Endothelial cell of umbilical vein (primary cell): ENCODE measurements around the gene SGSH. TPM values are rescaled to one million over a fixed set of nuclear protein-coding genes. Genes with fewer than 3 reads are reported as not detected.

Experiments
- BruUV-seq: library from RNA; stranded (reverse); fragments of 400-500 nt; replicated peaks from 2 replicates; lab custom pipeline; 2021; lab: Mats Ljungman, UMichigan
- CTCF ChIA-PET: fragments of 300-600, 350-600 bp; sonication (Branson Sonifier 250); formaldehyde crosslinking; loops from one replicate; lab custom pipeline; 2021; ENCODE audit warnings: antibody characterized with exemption, inconsistent platforms; lab: Charles Lee
- POLR2A ChIA-PET: fragments of 300-600, 350-600 bp; sonication (Branson Sonifier 250); formaldehyde crosslinking; loops from one replicate; lab custom pipeline; 2021; ENCODE audit warnings: antibody characterized with exemption, inconsistent platforms; lab: Charles Lee
- DNase-seq: peaks from one replicate; pipeline ENCODE4 v3.0.0-alpha.2; 2011; ENCODE audit warnings: low read depth, low spot score
- FAIRE-seq: peaks from 2 replicates; lab custom pipeline; 2011; peaks lifted over from hg19 to GRCh38; lab: Jason Lieb, UNC
- H2AFZ ChIP-seq: 2 replicates; pipeline ENCODE4 v1.6.0; 2012; ENCODE audit warnings: low read depth, low read length, control low read depth, inconsistent platforms
- H3K27ac ChIP-seq: 2 replicates; pipeline ENCODE4 v1.5.1; 2011; ENCODE audit warnings: low read depth, mild to moderate bottlenecking, control low read depth, low read length, moderate library complexity; ENCODE audit not compliant: insufficient read depth
- H3K27me3 ChIP-seq, 2 experiments: 2 replicates each; pipeline versions ENCODE4 v1.6.0 to v1.6.1; 2011; ENCODE audit warnings: low read length in 2 of 2, mixed read lengths in 1 of 2; ENCODE audit not compliant: control insufficient read depth in 2 of 2, insufficient read depth in 2 of 2
- H3K36me3 ChIP-seq, 2 experiments: 2 replicates in 1 of 2; 3 replicates in 1 of 2; pipeline ENCODE4 v1.5.1; 2011; ENCODE audit warnings: low read length in 2 of 2, mild to moderate bottlenecking in 1 of 2, moderate library complexity in 1 of 2; ENCODE audit not compliant: control insufficient read depth in 2 of 2, insufficient read depth in 2 of 2; ENCODE audit errors: extremely low read depth in 1 of 2
- H3K4me1 ChIP-seq: 3 replicates; pipeline ENCODE4 v1.5.1; 2011; ENCODE audit warnings: mild to moderate bottlenecking, low read length; ENCODE audit not compliant: control insufficient read depth, insufficient read depth; ENCODE audit errors: extremely low read depth
- H3K4me2 ChIP-seq: 2 replicates; pipeline ENCODE4 v1.6.1; 2011; ENCODE audit warnings: low read length, control low read depth, mixed read lengths; ENCODE audit not compliant: insufficient read depth
- H3K4me3 ChIP-seq, 3 experiments: fragments of 200-600 bp in 1 of 3; sonication (generic), shearing (Covaris generic) in 1 of 3; replicated peaks in 1 of 3; 2 replicates each; pipeline ENCODE4 v1.5.1; 2011 to 2016; ENCODE audit warnings: control low read depth in 3 of 3, low read length in 3 of 3, mild to moderate bottlenecking in 2 of 3, inconsistent platforms in 1 of 3, low read depth in 1 of 3, moderate library complexity in 1 of 3; ENCODE audit not compliant: insufficient read depth in 1 of 3
- H3K79me2 ChIP-seq: 2 replicates; pipeline ENCODE4 v1.6.0; 2012; ENCODE audit warnings: low read length, inconsistent platforms; ENCODE audit not compliant: control insufficient read depth, insufficient read depth
- H3K9ac ChIP-seq: replicated peaks from 2 replicates; pipeline ENCODE3; 2011; ENCODE audit warnings: low read length, control low read depth; ENCODE audit not compliant: insufficient read depth; ENCODE audit errors: extremely low read depth
- H3K9me1 ChIP-seq: replicated peaks from 3 replicates; pipeline ENCODE4 v1.6.0; 2011; ENCODE audit warnings: mild to moderate bottlenecking, low read length; ENCODE audit not compliant: control insufficient read depth, insufficient read depth; ENCODE audit errors: extremely low read depth
- H3K9me3 ChIP-seq: replicated peaks from 2 replicates; pipeline ENCODE4 v1.5.1; 2012; ENCODE audit warnings: low read length, inconsistent platforms; ENCODE audit not compliant: control insufficient read depth, insufficient read depth
- H4K20me1 ChIP-seq: replicated peaks from 2 replicates; pipeline ENCODE3; 2011; ENCODE audit warnings: mild to moderate bottlenecking, low read length; ENCODE audit not compliant: control insufficient read depth, insufficient read depth; ENCODE audit errors: extremely low read depth
- CTCF ChIP-seq, 2 donors: IDR thresholded peaks; 1 replicate in 1 of 2; 2 replicates in 1 of 2; pipeline ENCODE4 v1.5.1; 2011; ENCODE audit warnings: low read length in 2 of 2, mild to moderate bottlenecking in 2 of 2, moderate library complexity in 2 of 2, control low read depth in 1 of 2, inconsistent platforms in 1 of 2, low read depth in 1 of 2; ENCODE audit not compliant: insufficient read depth in 1 of 2; ENCODE audit errors: extremely low read depth in 1 of 2
- EZH2 ChIP-seq: IDR thresholded peaks from 2 replicates; pipeline ENCODE4 v1.6.1; 2012; ENCODE audit warnings: borderline replicate concordance, low read depth, mild to moderate bottlenecking, moderate library complexity, low read length, inconsistent platforms; ENCODE audit not compliant: severe bottlenecking
- FOS ChIP-seq: IDR thresholded peaks from 2 replicates; pipeline ENCODE4 v1.6.1; 2011; ENCODE audit warnings: mild to moderate bottlenecking, low read length, moderate library complexity, borderline replicate concordance; ENCODE audit not compliant: insufficient read depth
- GATA2 ChIP-seq: IDR thresholded peaks from 2 replicates; pipeline ENCODE4 v1.7.0; 2011; ENCODE audit warnings: low read depth, mild to moderate bottlenecking, moderate library complexity, mixed read lengths, low read length; ENCODE audit not compliant: insufficient read length, insufficient read depth
- JUN ChIP-seq: IDR thresholded peaks from 2 replicates; pipeline ENCODE4 v1.6.1; 2011; ENCODE audit warnings: borderline replicate concordance, low read depth; ENCODE audit not compliant: insufficient read length, insufficient read depth
- MAX ChIP-seq: IDR thresholded peaks from 2 replicates; pipeline ENCODE4 v1.6.1; 2011; ENCODE audit not compliant: insufficient read depth, insufficient read length
- MYC ChIP-seq: IDR thresholded peaks from one replicate; pipeline ENCODE4 v1.6.1; 2011; ENCODE audit warnings: mild to moderate bottlenecking, low read depth, low read length
- POLR2A ChIP-seq: IDR thresholded peaks from 2 replicates; pipeline ENCODE4 v1.6.1; 2012; ENCODE audit warnings: low read depth, mild to moderate bottlenecking, control low read depth, low read length
- POLR2AphosphoS5 ChIP-seq: IDR thresholded peaks from 2 replicates; pipeline ENCODE4 v1.6.1; 2012; ENCODE audit warnings: low read depth, mild to moderate bottlenecking, control low read depth, low read length, moderate library complexity; ENCODE audit not compliant: insufficient read depth
- dilution Hi-C: fragments of 300-500 bp; cut with MboI; formaldehyde crosslinking; loops from one replicate; pipeline ENCODE4 v1.15.0; 2019; ENCODE audit warnings: low sequenced_read_pairs; ENCODE audit not compliant: extremely low pct_ligation_motif_present
- intact Hi-C: fragments of 100-400 bp; cut with micrococcal nuclease; formaldehyde crosslinking; loops from one replicate; pipeline ENCODE4 v1.10.0; 2022
- polyA plus RNA-seq, 4 experiments: library from polyadenylated mRNA; depleted of rRNA in 3 of 4; stranded (reverse) in 3 of 4; unstranded in 1 of 4; fragments of >200 nt; gene quantifications; 2 replicates each; pipeline versions ENCODE4 v1.2.1 to v1.2.3, GENCODE V29; 2011 to 2012; ENCODE audit warnings: missing spikeins in 1 of 4
- total RNA-seq: library from RNA; stranded (reverse); gene quantifications from 2 replicates; pipeline ENCODE4 v1.2.3, GENCODE V29; 2021

The SGSH gene
- total and polyA plus RNA-seq, 2 donors (not counting 3 experiments of a cell fraction or from before 2014, with no cell fraction given) = 81.4 to 217 TPM

GRCh38 chr17:80205811-80206210, 14.3 kb downstream of the SGSH start:
- H3K27me3 ChIP-seq = no peaks in the 10 kb centered on the region
- ChIA-PET POLR2A (no interaction called here), CTCF (interaction anchor here (1.3 to 3.4 kb wide), 4 partner anchors 9 to 155 kb away, joined by 3 to 32 read pairs (median 5); no protein-coding TSS in a partner anchor)
- dilution Hi-C loops = no loop called here
- no peak overlapping the region for H3K9ac ChIP-seq
- BruUV-seq = no TSS peak
- no peaks in the 10 kb centered on the region for H3K9me3 ChIP-seq
- peaks cover 8 to 20% of the 10 kb centered on the region in 2 experiments for H3K36me3 ChIP-seq
- H3K4me3 ChIP-seq = no peak overlapping the region
- no peaks in the 10 kb centered on the region for H3K9me1 ChIP-seq
- intact Hi-C loops = no loop called here
- no peak overlapping the region for H2AFZ ChIP-seq
- DNase-seq (no peak), FAIRE-seq (no peak)
- H3K27ac ChIP-seq = no peak overlapping the region
- H3K4me1 ChIP-seq = no peaks in the 10 kb centered on the region
- no peaks in the 10 kb centered on the region for H3K79me2 ChIP-seq
- TF ChIP-seq MAX = no peak
- TF ChIP-seq FOS = no peak
- TF ChIP-seq MYC = no peak
- TF ChIP-seq POLR2AphosphoS5 = no peak
- no peak for TF ChIP-seq JUN
- TF ChIP-seq GATA2 = no peak
- H3K4me2 ChIP-seq = no peak overlapping the region
- H4K20me1 ChIP-seq = no peaks in the 10 kb centered on the region

GRCh38 chr17:80204626-80205468, 15.3 kb downstream of the SGSH start:
- Histone ChIP-seq H3K27me3 (no peaks in the 10 kb centered on the region), H3K4me2 (no peak overlapping the region), H3K4me3 (no peak overlapping the region), H2AFZ (no peak overlapping the region), H3K9me3 (no peaks in the 10 kb centered on the region), H4K20me1 (no peaks in the 10 kb centered on the region), H3K79me2 (no peaks in the 10 kb centered on the region), H3K27ac (no peak overlapping the region), H3K9me1 (no peaks in the 10 kb centered on the region), H3K9ac (no peak overlapping the region), H3K36me3 (peaks cover 0 to 10% of the 10 kb centered on the region in 2 experiments), H3K4me1 (no peaks in the 10 kb centered on the region)
- no TSS peak for BruUV-seq
- ChIA-PET CTCF (interaction anchor here (1.2 to 3.4 kb wide), 4 partner anchors 8 to 15 kb away, joined by 3 to 32 read pairs (median 6); partner anchors contain the start of genes SGSH and SLC26A11), POLR2A (no interaction called here)
- TF ChIP-seq MYC (no peak), GATA2 (no peak), JUN (no peak), POLR2A (no peak), MAX (no peak), POLR2AphosphoS5 (no peak), CTCF (IDR thresholded peaks at IDR 0.05; ENCODE audit: extremely low read depth in 1 of 2, insufficient read depth in 1 of 2, low read depth in 1 of 2, low read length in 2 of 2) (no peak), EZH2 (no peak)
- FAIRE-seq = no peak
- no peak for DNase-seq
- dilution Hi-C loops = no loop called here
- intact Hi-C loops = no loop called here
